HG03103 (cell line): ENCODE results near the gene SUCLG1.
A peak's percentile ranks its signal among the peaks of the same experiment; 100 is the strongest.
"Not testable (repeated sequence)": the region's sequence is repeated elsewhere in the genome, so short reads cannot be mapped to it uniquely, and the experiment has no call there.

Experiments used
- ATAC-seq: cut with Tn5 transposase; IDR thresholded peaks from one replicate; pipeline ENCODE4 v1.9.1; 2021; ENCODE audit warnings: low read depth; ENCODE audit not compliant: unreplicated experiment

The SUCLG1 gene

DNA sequence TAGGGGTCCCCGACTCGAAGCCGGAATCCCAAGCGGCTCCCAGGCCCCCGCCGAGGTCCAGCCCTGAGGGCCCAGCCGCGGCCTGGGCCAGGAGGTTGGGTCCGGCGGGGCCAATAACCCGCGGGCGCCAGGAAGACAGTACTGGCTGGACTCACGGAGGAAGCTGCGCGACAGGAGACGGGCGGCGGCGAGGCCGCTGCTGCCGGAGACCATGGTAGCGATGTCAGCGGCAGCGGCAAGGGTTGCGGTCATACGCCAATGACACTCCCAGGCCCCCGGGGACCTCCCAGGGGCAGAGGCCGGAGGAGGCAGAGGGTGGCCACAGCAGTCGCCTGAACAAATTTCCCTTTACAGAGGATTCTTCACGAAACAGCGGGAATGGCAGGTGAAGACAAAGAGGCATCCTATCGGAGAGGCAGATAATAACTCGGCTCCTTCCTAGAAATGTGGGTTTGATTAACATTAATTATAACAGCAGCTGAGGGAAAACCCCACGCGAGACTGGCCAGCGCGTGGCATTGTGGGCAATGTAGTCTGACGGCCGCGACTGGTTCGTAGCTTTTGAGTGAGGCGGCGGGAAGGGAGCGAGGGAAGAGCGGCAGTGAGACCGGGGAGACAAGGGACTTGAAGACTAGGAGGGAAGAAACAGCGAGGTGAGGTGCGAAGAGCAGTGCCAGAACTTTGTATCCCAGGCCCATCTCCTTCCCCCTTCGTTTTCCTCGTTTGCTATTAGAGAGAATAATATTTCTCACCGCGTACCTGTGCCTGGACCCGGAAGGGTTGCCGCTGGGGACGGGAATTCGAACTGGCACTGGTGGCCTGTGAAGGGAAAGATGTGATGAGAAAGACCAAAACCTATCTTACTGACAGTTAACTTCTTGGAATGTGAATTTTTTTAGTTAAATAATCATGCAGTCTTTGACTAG, at the start of gene SUCLG1:
SUCLG1 (minus strand) TSS at position 263 of the 926 bp plus-strand sequence; CDS start at position 252, 11 bp downstream.
- ATAC-seq: peak; percentile 90

DNA sequence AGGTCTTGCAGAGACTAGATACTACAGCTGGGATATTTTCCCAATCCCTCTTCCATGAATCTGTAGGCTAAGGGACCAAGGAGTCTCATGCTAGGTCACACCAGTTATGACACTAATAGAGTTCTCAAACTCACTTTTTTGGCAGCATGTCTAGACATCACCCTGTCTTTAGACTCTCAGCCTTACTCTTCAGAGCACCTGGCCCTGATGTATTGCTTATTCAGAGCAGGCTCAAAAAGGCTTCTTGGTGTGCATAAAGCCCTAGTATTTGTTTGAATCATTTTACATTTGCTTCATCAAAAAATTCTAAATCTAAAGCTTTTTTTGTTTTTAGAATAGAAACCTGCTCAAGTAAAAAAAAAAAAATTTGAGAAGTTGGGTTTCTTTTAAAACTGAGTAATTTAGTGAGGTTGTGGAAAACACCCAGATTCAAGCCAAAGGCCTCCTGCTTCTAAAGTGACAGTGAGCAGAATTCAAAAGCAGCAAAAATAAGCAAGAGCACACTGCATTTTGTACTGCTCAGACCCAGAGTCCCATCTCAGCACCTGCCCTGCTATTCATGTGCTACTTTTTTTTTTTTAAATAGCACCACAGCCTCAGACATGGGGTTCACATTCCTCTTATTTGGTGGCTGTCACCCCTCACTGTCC, 39.2 kb upstream of the SUCLG1 start:
- ATAC-seq: no peak

DNA sequence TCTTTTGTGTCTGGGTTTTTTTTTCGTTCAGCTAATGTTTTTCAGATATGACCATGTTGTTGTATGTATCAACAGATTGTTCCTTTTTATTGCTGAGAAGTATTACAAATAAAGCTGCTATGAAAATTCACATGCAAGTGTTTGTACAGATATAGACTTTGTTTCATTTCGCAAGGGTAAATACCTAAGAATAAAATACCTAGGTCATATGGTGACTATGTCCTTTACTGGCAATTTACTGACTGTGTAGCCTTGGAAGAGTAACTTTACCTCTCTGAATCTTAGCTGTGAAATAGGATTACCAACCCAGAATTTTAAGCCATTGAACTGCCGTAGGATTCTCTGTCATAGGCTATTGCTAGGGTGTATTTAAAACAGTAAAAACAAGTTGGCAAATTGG, 38.2 kb upstream of the SUCLG1 start:
- no peak for ATAC-seq

DNA sequence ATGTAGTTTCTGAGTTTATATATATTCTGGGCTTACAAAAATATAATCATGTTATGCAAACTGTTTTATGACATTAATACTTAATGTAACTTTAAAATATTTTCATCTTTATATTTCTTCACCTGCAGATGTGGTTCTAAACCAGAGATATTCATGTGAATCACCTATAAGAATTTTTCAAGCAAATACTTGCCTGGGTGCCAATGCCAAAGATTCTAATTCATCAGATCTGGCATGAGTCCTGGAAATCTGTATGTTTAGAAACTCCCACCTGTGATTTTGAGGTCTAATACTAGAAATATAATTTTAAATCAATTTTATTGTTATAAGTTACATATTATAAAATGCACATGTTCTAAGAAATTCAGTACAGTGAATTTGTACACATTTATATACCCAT, 37.3 kb upstream of the SUCLG1 start:
- ATAC-seq: no peak

DNA sequence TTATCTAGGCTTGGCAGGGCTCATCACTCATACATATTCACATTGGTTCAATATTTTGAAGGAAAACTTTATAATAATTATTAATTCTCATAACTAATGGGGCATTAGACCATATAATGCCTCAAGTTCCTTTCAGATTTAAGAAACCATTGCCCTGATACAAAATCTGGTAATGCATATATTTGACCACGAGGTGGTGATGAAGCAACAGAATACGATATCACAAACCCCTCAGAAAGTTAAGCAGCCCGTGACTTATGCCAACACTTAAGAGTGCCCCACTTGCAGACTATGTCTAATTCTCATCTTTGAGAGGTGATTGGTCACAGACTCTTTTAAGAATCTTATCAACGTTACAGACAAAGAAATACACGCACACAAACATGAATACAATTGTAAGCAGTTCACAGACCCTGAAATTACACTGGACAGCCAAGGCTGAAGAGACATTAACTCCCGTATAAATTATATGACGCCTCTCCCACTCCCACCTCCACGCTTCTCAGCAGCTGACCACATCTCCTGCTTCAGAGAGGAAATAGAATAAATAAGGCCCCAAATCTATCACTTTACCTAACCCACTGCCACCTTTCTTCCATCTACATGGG, 36.6 kb upstream of the SUCLG1 start:
- ATAC-seq: peak; percentile 87

DNA sequence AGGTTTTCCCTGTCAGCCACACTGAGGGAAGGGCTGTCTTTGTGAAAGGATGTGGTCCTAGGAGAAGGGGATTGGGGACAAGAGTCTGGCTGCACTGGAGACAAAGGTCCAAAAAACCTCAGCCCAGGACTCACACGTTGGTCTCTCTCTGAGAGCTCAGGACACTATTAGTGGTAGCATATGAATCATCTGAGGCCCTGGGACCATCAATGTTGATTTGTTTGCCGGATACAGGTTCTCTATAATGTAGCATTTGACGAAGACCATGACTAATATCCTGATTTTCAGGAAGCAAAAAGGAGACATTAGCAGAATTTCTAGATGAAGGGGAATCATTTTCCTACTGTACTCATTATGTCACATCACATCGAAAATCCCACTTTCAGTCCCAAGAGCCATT, 35.0 kb upstream of the SUCLG1 start:
- ATAC-seq: no peak

DNA sequence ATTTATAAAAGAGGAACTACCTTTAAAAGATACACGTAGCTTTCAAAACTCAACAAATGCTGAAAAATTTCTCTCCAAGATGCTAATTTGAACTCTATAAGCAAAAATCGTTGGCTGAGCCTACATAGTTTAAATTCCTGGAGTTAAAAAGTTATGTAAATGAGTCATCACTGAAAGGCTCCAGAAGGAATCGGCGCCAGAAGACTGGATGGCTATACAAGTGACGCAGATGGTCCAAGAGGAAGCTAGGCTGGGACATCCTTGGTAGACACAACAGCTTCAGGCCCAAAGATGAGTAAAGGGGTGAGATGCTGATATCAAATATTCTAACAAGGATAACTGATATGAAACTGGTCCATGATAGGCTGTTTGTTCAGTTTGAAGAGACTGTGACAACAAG, 34.4 kb upstream of the SUCLG1 start:
- ATAC-seq: no peak

DNA sequence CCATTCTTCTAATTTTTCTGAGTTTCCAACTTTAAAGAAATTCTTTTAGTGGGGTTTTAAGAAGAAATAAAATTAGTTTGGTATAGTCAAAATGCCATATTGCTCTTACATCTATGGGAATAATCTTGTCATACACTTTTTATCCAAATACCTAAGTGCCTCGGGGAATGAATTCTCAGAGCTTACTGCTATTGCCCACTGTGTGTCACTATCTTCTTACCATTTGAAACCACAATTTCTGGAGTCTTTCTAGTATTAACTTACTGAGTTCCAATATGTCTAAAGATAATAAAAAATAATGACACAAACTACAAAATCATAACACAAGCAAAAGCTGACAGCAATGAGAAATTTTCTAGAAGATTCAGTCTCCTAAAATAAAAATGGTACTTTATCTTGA, 33.5 kb upstream of the SUCLG1 start:
- no peak for ATAC-seq

DNA sequence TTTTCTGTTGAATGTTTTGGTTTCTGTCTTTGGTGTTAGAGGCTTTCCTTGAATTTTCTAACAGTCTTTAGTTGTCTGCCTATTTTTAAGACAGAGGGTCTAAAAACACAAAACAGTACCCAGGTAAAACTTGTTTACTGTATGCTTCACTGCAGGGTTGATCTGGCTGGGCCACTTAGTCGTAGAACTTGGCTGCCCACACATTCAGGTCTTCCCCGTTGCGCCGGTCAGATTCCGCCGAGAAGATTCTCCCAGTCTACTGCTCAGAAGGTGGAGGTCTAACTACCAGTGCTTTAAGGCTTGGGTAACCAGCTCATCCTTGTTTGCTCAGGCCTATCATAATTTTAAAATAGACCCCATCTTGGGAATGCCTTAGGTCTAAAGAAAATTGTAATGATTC, 32.7 kb upstream of the SUCLG1 start:
- ATAC-seq: no peak

DNA sequence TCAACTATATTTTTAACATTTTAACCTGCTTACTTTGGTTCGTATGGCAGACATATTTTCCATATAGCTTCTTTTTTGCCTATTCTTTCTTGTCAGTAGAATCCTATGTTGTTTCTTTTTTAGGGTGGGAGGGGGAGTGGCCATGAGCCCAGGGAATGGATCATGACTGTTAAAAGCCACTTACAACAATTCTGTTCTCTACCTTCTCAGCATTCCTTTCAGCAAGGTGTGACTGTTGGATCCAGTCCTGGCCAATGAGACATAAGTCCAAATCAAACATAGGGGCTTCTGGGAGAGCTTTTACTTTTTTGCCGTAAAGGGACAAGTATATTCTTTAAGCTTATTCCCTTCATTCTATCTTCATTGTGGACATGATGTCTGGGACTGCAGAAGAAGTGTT, 32.2 kb upstream of the SUCLG1 start:
- ATAC-seq: no peak

DNA sequence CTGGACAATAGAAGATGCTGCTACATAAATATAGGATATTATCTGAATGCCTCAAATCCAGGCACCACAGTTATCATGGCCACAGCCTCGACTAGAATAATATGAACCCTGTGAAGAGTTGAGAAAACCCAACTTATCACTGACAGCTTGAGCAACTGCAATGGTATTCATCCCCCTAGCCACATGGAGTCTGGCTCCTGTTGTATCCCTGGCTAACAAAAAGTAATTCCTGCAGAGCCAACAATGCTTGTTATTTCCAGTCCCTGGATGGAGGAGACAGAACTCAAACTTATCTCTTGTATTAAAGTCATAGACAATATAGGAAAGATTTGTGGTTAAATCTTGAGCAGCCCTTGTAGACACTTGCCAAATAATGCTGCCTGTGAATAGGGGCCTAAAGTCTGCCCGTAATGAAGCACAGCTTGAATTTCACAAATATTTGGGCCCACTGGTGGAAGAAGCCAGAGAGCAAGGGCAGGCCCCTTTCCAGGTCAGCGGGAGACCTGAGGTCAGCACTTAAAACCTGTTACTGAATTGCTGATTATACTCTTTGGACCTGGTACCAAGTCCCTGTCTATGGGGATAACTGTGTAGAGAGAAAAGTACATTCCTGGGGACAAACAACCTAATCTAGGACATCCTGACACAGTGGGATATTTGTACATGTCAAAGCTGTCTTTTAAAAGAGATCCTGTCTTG, 28.4 kb upstream of the SUCLG1 start:
- no peak for ATAC-seq

DNA sequence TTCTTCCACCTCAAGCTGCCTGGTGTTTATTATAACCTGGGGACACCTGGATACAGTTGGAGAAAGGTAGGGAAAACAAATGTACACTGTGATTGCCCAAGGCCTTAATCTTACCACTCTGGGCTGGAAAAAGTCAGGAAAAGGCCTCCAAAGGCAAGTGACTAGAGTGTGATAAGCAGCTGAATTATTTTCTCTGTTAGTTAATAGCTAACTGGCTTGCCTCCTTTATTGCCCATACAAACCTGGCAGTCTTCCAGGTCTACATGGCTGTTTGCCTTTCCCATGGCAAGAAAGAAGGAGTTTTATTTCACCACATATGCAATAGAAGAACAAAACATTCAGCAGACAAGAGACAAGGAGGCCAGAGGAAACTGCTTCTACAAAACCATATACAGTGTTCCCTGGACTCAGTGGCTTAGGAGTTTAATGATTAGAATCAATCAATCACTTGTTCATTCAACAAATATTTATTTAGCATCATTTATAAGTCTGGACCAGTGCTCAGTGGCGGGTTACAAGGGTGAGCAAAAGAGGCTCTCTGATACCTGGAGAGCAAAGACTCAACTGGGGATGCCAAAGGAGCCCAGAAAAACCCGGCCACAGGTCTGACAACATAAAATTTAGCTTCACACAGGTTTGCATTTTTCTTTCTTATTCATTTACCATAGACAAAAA, 27.5 kb upstream of the SUCLG1 start:
- ATAC-seq: no peak

DNA sequence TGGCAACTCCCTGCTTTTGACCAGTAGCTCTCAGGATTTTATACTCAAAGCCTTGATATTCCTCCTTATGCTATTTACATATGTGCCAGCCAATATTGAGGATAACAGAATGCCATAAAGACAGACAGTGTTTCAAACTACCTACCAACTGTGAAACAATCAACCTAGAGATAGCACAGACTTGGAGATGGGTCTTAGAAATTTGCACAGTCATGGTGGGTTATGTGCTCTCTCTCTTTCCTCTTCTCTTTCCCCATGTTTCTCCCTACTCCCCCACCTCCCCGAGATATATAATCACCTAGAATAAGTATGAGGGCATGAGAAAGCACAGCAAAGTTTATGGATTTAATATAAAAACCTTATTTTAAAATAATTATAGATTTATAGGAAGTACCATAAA, 24.2 kb upstream of the SUCLG1 start:
- ATAC-seq: no peak

DNA sequence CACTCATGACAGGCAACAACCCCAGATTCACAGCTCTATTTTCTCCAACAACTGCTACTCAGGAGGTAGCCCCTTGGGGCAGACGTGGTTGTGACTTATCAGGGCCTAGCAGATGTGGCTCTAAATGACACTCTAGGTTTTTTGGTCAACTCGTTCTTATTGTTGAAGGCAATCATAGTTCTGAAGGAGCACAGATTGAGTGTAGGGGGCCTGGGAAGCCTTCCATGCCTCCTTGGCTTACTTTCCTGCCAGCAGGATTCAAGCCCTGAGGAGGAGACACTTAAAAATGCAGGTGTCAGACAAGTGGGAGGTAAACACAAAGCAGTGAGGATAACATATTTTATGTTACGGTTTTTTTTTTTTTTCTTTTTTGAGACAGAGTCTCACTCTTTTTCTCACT, 23.5 kb upstream of the SUCLG1 start:
- ATAC-seq: no peak

DNA sequence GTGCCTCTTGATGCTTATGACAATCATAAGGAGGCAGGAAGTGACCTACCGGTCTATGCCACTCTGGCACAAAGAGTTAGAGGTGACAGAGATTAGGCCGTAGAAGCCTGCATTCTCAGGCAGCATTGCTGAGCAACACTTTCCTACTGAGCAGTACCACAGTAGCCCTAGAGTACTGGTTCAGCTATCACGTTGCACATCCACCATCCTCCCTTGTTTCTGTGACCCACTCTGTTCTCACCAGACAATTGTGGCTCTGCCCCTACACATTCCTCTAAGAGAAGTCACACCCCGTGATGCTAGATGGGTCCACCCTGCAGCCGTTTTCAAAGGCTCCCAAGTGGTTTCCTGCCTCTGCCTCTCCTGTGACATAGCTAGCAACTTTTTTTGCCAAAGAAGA, 22.6 kb upstream of the SUCLG1 start:
- ATAC-seq: no peak

DNA sequence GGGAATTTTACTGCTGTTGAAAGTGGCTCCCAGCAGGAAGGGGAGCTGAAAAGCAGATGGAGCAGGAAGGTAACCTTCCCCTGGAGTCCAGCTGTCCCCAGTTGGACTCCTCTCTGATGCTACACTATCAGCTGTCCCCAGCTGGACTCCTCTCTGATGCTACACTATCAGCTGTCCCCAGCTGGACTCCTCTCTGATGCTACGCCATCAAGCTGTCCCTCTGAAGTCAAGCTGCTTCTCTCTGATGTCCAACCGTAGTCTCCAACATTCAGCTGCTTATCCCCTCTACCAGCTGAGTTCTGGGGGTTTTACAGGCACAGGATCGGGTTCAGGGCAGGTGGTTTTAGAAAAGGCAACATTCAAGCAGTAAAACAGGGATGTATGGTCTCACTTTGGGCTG, 19.8 kb upstream of the SUCLG1 start:
- no peak for ATAC-seq

DNA sequence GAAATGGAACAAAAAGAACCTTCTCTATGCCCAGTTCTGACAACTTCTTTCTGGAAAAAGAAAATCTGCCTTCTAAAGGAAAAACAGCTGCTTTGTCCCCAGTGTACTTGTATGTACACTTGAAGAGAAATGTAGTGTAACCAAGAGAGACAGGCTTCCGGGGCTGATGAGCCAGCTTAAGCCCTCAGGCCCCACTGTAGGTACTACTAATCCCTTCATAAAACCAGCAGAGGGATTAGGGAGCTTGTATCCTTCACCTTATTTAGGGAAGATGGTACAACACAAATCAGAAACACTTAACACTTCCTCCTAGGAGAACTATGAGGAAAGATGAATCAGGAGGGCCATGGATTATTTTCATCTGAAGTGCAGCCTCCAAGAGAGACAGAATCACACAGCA, 18.8 kb upstream of the SUCLG1 start:
- no peak for ATAC-seq

DNA sequence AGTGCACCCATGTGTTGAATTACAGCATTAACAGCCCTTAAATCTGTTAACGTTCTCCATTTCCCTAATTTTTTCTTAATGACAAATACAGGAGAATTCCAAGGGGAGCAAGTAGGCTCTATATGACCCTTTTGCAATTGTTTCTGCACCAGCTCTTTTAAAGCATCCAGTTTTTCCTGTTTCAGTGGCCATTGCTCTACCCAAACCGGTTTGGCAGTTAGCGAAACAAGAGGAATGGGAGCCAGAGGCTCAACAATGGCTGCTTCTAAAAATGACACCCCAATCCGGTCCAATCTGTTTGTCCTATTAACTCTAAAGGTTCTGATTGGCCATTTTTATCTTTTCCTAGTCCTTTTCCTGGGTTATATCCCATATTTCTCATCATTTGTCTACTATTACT, 15.1 kb upstream of the SUCLG1 start:
- ATAC-seq: no peak

DNA sequence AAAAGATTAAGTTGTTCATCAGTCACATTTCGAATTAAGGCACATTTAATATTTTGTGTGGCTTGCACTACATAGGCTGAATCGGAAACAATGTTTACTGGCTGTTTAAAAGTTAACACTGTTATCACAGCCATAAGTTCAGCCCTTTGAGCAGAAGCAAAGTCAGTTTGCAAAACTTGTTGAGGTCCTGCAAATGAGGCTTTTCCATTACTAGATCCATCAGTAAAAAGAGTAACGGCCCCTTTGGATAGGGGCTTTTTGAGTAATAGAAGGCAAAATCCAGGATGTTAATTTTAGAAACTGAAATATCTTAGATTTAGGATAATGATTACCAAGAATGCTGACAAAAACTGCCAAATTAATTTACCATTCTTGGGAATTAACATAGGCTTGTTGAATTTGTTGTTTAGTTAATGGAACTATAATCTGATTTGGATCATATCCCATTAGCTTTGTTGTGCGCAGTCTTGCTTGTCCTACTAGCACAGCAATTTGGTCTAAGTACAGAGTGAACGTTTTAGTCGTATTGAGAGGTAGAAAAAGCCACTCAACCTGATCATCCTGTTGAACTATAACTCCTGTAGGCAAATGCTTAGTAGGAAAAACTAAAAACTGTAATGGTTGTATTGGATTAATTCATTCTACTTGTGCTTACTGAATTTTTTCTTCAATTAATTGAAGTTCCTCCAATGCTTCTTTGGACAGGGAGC, 13.9 kb upstream of the SUCLG1 start:
- ATAC-seq: no peak

DNA sequence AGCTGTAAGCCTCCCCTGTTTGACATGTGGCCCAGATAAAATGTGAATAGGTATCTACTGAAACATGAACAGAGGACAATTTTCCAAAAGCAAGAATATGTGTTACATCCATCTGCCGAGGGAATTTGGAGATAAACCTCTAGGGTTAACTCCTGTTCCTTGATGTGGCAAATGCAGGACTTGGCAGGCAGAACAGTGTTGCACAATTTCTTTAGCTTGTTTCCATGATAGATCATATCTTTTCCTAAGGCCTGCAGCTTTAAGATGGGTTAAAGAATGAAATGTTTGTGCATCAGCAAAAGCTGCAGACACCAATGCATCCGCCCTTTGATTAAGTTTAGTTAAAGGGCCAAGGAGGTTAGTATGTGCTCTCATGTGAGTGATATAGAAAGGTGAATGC, 13.3 kb upstream of the SUCLG1 start:
- ATAC-seq: not testable (repeated sequence)
